MM.1S (cell line): ENCODE results near the gene PIP4K2A.

Experiments used
- DNase-seq: peaks from one replicate; pipeline ENCODE4 v3.0.0-alpha.2; 2015
- H2AFZ ChIP-seq: fragments of 300-600 bp; sonication (generic); 2 replicates; pipeline ENCODE4 v1.6.0; 2016; ENCODE audit warnings: antibody characterized with exemption, low read length
- H3F3A ChIP-seq: fragments of 300-600 bp; sonication (generic); 2 replicates; pipeline ENCODE4 v1.6.1; 2016; ENCODE audit warnings: mild to moderate bottlenecking, antibody characterized with exemption, low read length, moderate library complexity, mixed read lengths; ENCODE audit not compliant: insufficient read depth
- H3K27ac ChIP-seq: fragments of 300-600 bp; sonication (generic); 2 replicates; pipeline ENCODE4 v1.5.1; 2016; ENCODE audit warnings: mild to moderate bottlenecking, low read length
- H3K27me3 ChIP-seq: fragments of 300-600 bp; sonication (generic); replicated peaks from 2 replicates; pipeline ENCODE4 v1.6.0; 2016; ENCODE audit warnings: low read length; ENCODE audit not compliant: insufficient read depth
- H3K36me3 ChIP-seq: fragments of 300-600 bp; sonication (generic); replicated peaks from 2 replicates; pipeline ENCODE4 v1.6.1; 2016; ENCODE audit warnings: mild to moderate bottlenecking, low read length, mixed read lengths; ENCODE audit not compliant: insufficient read depth
- H3K4me1 ChIP-seq: fragments of 300-600 bp; sonication (generic); 2 replicates; pipeline ENCODE4 v1.6.1; 2016; ENCODE audit warnings: low read length, mixed read lengths
- H3K4me2 ChIP-seq: fragments of 300-600 bp; sonication (generic); 2 replicates; pipeline ENCODE4 v1.6.0; 2016; ENCODE audit warnings: low read depth, low read length
- H3K4me3 ChIP-seq: fragments of 300-600 bp; sonication (generic); 2 replicates; pipeline ENCODE4 v1.5.1; 2016; ENCODE audit warnings: low read length, mixed read lengths
- H3K79me2 ChIP-seq: fragments of 300-600 bp; sonication (generic); 2 replicates; pipeline ENCODE4 v1.6.1; 2016; ENCODE audit warnings: mixed run types, low read length, mixed read lengths
- H3K9ac ChIP-seq: fragments of 300-600 bp; sonication (generic); 2 replicates; pipeline ENCODE4 v1.6.1; 2016; ENCODE audit warnings: low read length, mixed read lengths
- H3K9me2 ChIP-seq: fragments of 300-600 bp; sonication (generic); replicated peaks from 2 replicates; pipeline ENCODE4 v1.6.1; 2016; ENCODE audit warnings: mild to moderate bottlenecking, low read length, mixed read lengths; ENCODE audit not compliant: insufficient read depth
- H3K9me3 ChIP-seq: fragments of 300-600 bp; sonication (generic); replicated peaks from 2 replicates; pipeline ENCODE4 v1.6.1; 2016; ENCODE audit warnings: mild to moderate bottlenecking, low read length, mixed read lengths; ENCODE audit not compliant: insufficient read depth
- H4K20me1 ChIP-seq: fragments of 300-600 bp; sonication (generic); 2 replicates; pipeline ENCODE4 v1.6.1; 2016; ENCODE audit warnings: mild to moderate bottlenecking, low read length, moderate library complexity, mixed read lengths; ENCODE audit not compliant: insufficient read depth
- CTCF ChIP-seq: fragments of 300-600 bp; sonication (generic); IDR thresholded peaks from 2 replicates; pipeline ENCODE4 v1.5.1; 2016; ENCODE audit warnings: antibody characterized with exemption, low read length, mixed read lengths
- EZH2 ChIP-seq: fragments of 300-600 bp; sonication (generic); optimal IDR thresholded peaks from 2 replicates; pipeline ENCODE3; 2017; ENCODE audit warnings: low read depth, mild to moderate bottlenecking, antibody characterized with exemption, low read length, mixed read lengths
- EZH2phosphoT487 ChIP-seq: fragments of 300-600 bp; sonication (generic); IDR thresholded peaks from 2 replicates; pipeline ENCODE4 v1.6.1; 2018; ENCODE audit warnings: antibody characterized with exemption, low read length

Gene PIP4K2A

GRCh38 chr10:22505911-22506685 lies 208.3 kb downstream of the PIP4K2A start:
- no peak overlapping the region for H3K9ac ChIP-seq
- H3K4me3 ChIP-seq: no peak overlapping the region
- no peak for DNase-seq

GRCh38 chr10:22504766-22505165 lies 209.6 kb downstream of the PIP4K2A start:
- no peak overlapping the region for H3K4me2 ChIP-seq
- no peak overlapping the region for H3K9ac ChIP-seq
- no peaks in the 10 kb centered on the region for H3K4me1 ChIP-seq
- H3K9me3 ChIP-seq: no peaks in the 10 kb centered on the region
- DNase-seq: no peak
- H3K27me3 ChIP-seq: no peaks in the 10 kb centered on the region
- H3F3A ChIP-seq: no peaks in the 10 kb centered on the region
- no peaks in the 10 kb centered on the region for H3K9me2 ChIP-seq
- TF ChIP-seq EZH2 (no peak), EZH2phosphoT487 (no peak), CTCF (no peak)
- H3K79me2 ChIP-seq: no peaks in the 10 kb centered on the region
- no peak overlapping the region for H3K27ac ChIP-seq
- H2AFZ ChIP-seq: no peak overlapping the region
- H3K36me3 ChIP-seq: no peaks in the 10 kb centered on the region
- no peaks in the 10 kb centered on the region for H4K20me1 ChIP-seq
- no peak overlapping the region for H3K4me3 ChIP-seq

More at GRCh38 chr10:22505911-22506685, 208.3 kb downstream of the PIP4K2A start:
- TF ChIP-seq EZH2: no peak
- no peak for TF ChIP-seq CTCF
- TF ChIP-seq EZH2phosphoT487: no peak
- H3K27me3 ChIP-seq: no peaks in the 10 kb centered on the region
- H3K27ac ChIP-seq: no peak overlapping the region
- H4K20me1 ChIP-seq: no peaks in the 10 kb centered on the region
- no peaks in the 10 kb centered on the region for H3K4me1 ChIP-seq
- no peaks in the 10 kb centered on the region for H3K9me3 ChIP-seq
- H3F3A ChIP-seq: no peaks in the 10 kb centered on the region
- H3K36me3 ChIP-seq: no peaks in the 10 kb centered on the region
- no peaks in the 10 kb centered on the region for H3K9me2 ChIP-seq
- no peak overlapping the region for H3K4me2 ChIP-seq
- H3K79me2 ChIP-seq: no peaks in the 10 kb centered on the region
- H2AFZ ChIP-seq: no peak overlapping the region

- Histone ChIP-seq H3K27me3 (no peaks in the 10 kb centered on the region), H3F3A (no peaks in the 10 kb centered on the region), H3K79me2 (no peaks in the 10 kb centered on the region), H3K27ac (no peak overlapping the region), H3K9me2 (no peaks in the 10 kb centered on the region), H2AFZ (no peak overlapping the region), H3K4me3 (no peak overlapping the region), H4K20me1 (no peaks in the 10 kb centered on the region), H3K4me2 (no peak overlapping the region), H3K9me3 (no peaks in the 10 kb centered on the region), H3K36me3 (no peaks in the 10 kb centered on the region), H3K4me1 (no peaks in the 10 kb centered on the region), H3K9ac (no peak overlapping the region)
- DNase-seq: no peak
- TF ChIP-seq CTCF (no peak), EZH2phosphoT487 (no peak), EZH2 (no peak)
Measured at GRCh38 chr10:22503315-22504088, 210.9 kb downstream of the PIP4K2A start.
